NCI-H2196 (cell line): ENCODE data around the gene ANXA10.

ENCODE experiments used
- DNase-seq: peaks from one replicate; lab custom pipeline; 2025; ENCODE audit not compliant: unreplicated experiment; lab: John Stamatoyannopoulos, UW

ANXA10 gene

DNA sequence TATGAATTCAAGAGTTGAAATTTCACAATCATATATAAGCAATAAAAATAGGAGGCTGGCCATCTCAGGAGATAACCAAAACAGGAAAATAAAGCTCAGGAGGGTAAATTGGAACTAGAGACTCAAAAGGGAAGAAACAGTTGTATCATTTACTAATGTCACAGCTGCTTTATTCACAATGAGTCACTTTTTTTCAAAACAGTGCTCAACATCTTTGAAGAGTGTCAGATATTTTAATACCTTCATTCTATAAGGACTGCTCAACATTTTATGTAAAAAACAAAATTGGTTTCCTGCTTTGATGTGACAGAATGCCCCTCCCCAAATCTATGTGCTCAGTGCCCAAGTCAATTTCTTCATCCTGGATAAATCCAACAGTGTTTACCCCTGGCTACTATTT is 128.6 kb downstream of the ANXA10 start:
- DNase-seq: no peak

DNA sequence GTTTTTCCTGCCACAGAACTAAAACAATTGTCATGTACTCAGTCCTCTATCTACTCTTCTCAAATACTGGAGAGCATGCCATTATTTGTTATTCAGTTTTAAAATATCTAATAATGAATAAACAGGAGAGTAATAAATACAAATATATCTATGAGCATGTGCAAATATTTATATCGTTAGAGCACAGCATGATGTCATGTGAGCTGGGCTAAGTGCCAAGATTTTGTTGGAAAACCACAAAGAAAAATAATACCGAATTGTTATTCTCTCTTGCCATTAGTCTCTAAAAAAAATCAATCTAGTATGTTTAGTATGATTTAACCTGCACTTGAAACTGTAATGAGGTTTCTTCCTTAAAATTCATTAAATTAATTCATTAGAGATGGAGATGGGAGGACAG is 129.0 kb downstream of the ANXA10 start:
- DNase-seq: peak; percentile 47
